ENCODE results near the gene SUGCT.

- TF ChIP-seq FOXP2 (optimal IDR thresholded peaks at IDR 0.05; ENCODE audit: control extremely low read depth, extremely low read length, insufficient read depth) (no peak), POLR2AphosphoS5 (IDR thresholded peaks at IDR 0.05; ENCODE audit: borderline replicate concordance, low read depth, low read length) (no peak), EZH2 (IDR thresholded peaks at IDR 0.05) (no peak)
Observed at GRCh38 chr7:40747856-40748255, 613.1 kb downstream of the SUGCT start.

Data from SK-N-MC (cell line).